GM23338 (cell line): ENCODE results near the gene PARP1. TPM values are rescaled to one million over a fixed set of nuclear protein-coding genes. Genes with fewer than 3 reads are reported as not detected.

Source experiments
- ATAC-seq: fragments of 200-7000 bp; cut with Tn5 transposase; 3 replicates; pipeline ENCODE4 v1.9.1; 2020
- DNase-seq: peaks from one replicate; pipeline ENCODE4 v3.0.0-alpha.2; 2015; ENCODE audit warnings: low spot score
- H2AFZ ChIP-seq: fragments of 200-600 bp; sonication (generic); 2 replicates; pipeline ENCODE4 v1.8.0; 2016; ENCODE audit warnings: antibody characterized with exemption, mild to moderate bottlenecking, moderate library complexity
- H3F3A ChIP-seq: fragments of 200-600 bp; sonication (generic); replicated peaks from 2 replicates; pipeline ENCODE4 v1.8.0; 2017; ENCODE audit warnings: antibody characterized with exemption, mixed run types, low read depth
- H3K27ac ChIP-seq: fragments of 200-600 bp; sonication (generic); 2 replicates; pipeline ENCODE4 v1.6.1; 2016; ENCODE audit warnings: low read depth
- H3K27me3 ChIP-seq: fragments of 200-600 bp; sonication (generic); 2 replicates; pipeline ENCODE4 v1.8.0; 2016; ENCODE audit warnings: mild to moderate bottlenecking, mixed run types, moderate library complexity; ENCODE audit not compliant: insufficient read depth
- H3K36me3 ChIP-seq: fragments of 200-600 bp; sonication (generic); 2 replicates; pipeline ENCODE4 v1.8.0; 2016; ENCODE audit warnings: mild to moderate bottlenecking; ENCODE audit not compliant: insufficient read depth
- H3K4me1 ChIP-seq: fragments of 200-600 bp; sonication (generic); 2 replicates; pipeline ENCODE4 v1.8.0; 2016; ENCODE audit warnings: mild to moderate bottlenecking, moderate library complexity; ENCODE audit not compliant: insufficient read depth
- H3K4me2 ChIP-seq: fragments of 200-600 bp; sonication (generic); 2 replicates; pipeline ENCODE4 v1.7.1; 2017; ENCODE audit warnings: mixed run types
- H3K4me3 ChIP-seq: fragments of 200-600 bp; sonication (generic); 2 replicates; pipeline ENCODE4 v1.6.1; 2016; ENCODE audit warnings: mixed run types
- H3K79me2 ChIP-seq: fragments of 200-600 bp; sonication (generic); replicated peaks from 2 replicates; pipeline ENCODE4 v1.8.0; 2017; ENCODE audit warnings: mild to moderate bottlenecking; ENCODE audit not compliant: insufficient read depth
- H3K9me2 ChIP-seq: fragments of 200-600 bp; sonication (generic); 2 replicates; pipeline ENCODE4 v1.8.0; 2017; ENCODE audit not compliant: insufficient read depth
- H4K20me1 ChIP-seq: fragments of 200-600 bp; sonication (generic); replicated peaks from 2 replicates; pipeline ENCODE4 v1.8.0; 2017; ENCODE audit warnings: mild to moderate bottlenecking; ENCODE audit not compliant: insufficient read depth
- H3K27ac Mint-ChIP-seq: 2 replicates; pipeline ENCODE4 v1.8.0; 2020; ENCODE audit warnings: inconsistent platforms, mild to moderate bottlenecking, moderate library complexity, mixed read lengths
- H3K27me3 Mint-ChIP-seq: 3 replicates; pipeline ENCODE4 v1.8.0; 2022; ENCODE audit warnings: low read depth, mild to moderate bottlenecking, moderate library complexity, mixed read lengths, inconsistent platforms; ENCODE audit not compliant: insufficient read depth, poor library complexity
- H3K36me3 Mint-ChIP-seq: 3 replicates; pipeline ENCODE4 v1.8.0; 2021; ENCODE audit warnings: low read depth, mild to moderate bottlenecking, inconsistent platforms, moderate library complexity, mixed read lengths
- H3K4me1 Mint-ChIP-seq: 3 replicates; pipeline ENCODE4 v1.8.0; 2020; ENCODE audit warnings: mild to moderate bottlenecking, inconsistent platforms, mixed read lengths
- H3K4me3 Mint-ChIP-seq: 3 replicates; pipeline ENCODE4 v1.8.0; 2021; ENCODE audit warnings: moderate library complexity, mild to moderate bottlenecking, inconsistent platforms, mixed read lengths
- H3K9me3 Mint-ChIP-seq: 3 replicates; pipeline ENCODE4 v1.8.0; 2020; ENCODE audit warnings: moderate library complexity, mild to moderate bottlenecking, inconsistent platforms, mixed read lengths
- CREB1 ChIP-seq: fragments of 250-450 bp; sonication (Bioruptor Pico); IDR thresholded peaks from 2 replicates; pipeline ENCODE4 v1.5.0; 2020; ENCODE audit warnings: low read depth, mild to moderate bottlenecking, moderate library complexity
- CTCF ChIP-seq, 2 experiments: fragments of 200-600 bp in 1 of 2; sonication (generic) in 1 of 2; conservative IDR thresholded peaks; 2 replicates each; pipeline versions ENCODE4 v1.5.1 to v1.6.1; 2016 to 2017; ENCODE audit warnings: antibody characterized with exemption in 2 of 2, low read depth in 2 of 2, mild to moderate bottlenecking in 2 of 2, moderate library complexity in 1 of 2
- ETS1 ChIP-seq: IDR thresholded peaks from 2 replicates; pipeline ENCODE4 v1.6.1; 2016; ENCODE audit warnings: antibody characterized with exemption
- EZH2 ChIP-seq: fragments of 200-600 bp; sonication (generic); IDR thresholded peaks from one replicate; pipeline ENCODE4 v1.8.0; 2017; ENCODE audit warnings: antibody characterized with exemption, mild to moderate bottlenecking, low read depth; ENCODE audit not compliant: unreplicated experiment
- EZH2phosphoT487 ChIP-seq: fragments of 200-600 bp; sonication (generic); IDR thresholded peaks from one replicate; pipeline ENCODE4 v1.8.1; 2018; ENCODE audit warnings: antibody characterized with exemption; ENCODE audit not compliant: unreplicated experiment
- JUNB ChIP-seq: IDR thresholded peaks from one replicate; pipeline ENCODE4 v1.6.1; 2016; ENCODE audit warnings: antibody characterized with exemption; ENCODE audit not compliant: unreplicated experiment
- NANOG ChIP-seq: IDR thresholded peaks from 2 replicates; pipeline ENCODE4 v1.6.1; 2016; ENCODE audit warnings: antibody characterized with exemption, borderline replicate concordance
- POLR2AphosphoS5 ChIP-seq: IDR thresholded peaks from 2 replicates; pipeline ENCODE4 v1.6.1; 2016; ENCODE audit warnings: antibody characterized with exemption, low read depth
- REST ChIP-seq: IDR thresholded peaks from one replicate; pipeline ENCODE4 v1.6.1; 2018; ENCODE audit warnings: antibody characterized with exemption; ENCODE audit not compliant: unreplicated experiment
- STAT1 ChIP-seq: IDR thresholded peaks from one replicate; pipeline ENCODE4 v1.6.1; 2016; ENCODE audit warnings: antibody characterized with exemption; ENCODE audit not compliant: unreplicated experiment
- ZNF114 ChIP-seq: fragments of 250-450 bp; sonication (Bioruptor Pico); IDR thresholded peaks from 2 replicates; pipeline ENCODE4 v1.5.0; 2020; ENCODE audit warnings: mild to moderate bottlenecking, moderate library complexity
- ZNF331 ChIP-seq: fragments of 250-450 bp; sonication (Bioruptor Pico); IDR thresholded peaks from 2 replicates; pipeline ENCODE4 v1.5.0; 2020; ENCODE audit warnings: low read depth, mild to moderate bottlenecking, moderate library complexity
- ZNF462 ChIP-seq: fragments of 250-450 bp; sonication (Bioruptor Pico); IDR thresholded peaks from 2 replicates; pipeline ENCODE4 v1.5.0; 2020; ENCODE audit warnings: mild to moderate bottlenecking, moderate library complexity
- polyA plus RNA-seq: library from polyadenylated mRNA; unstranded; fragments of >200 nt; fragmentation: Nextera tagmentation; extraction: Ambion mirVana; gene quantifications from 2 replicates; pipeline ENCODE4 v1.2.1, GENCODE V29; 2016
- total RNA-seq: library from RNA; depleted of rRNA; stranded (reverse); fragments of >200 nt; shearing (Covaris generic); gene quantifications from 2 replicates; pipeline ENCODE4 v1.2.3, GENCODE V29; 2014

PARP1 gene
- total and polyA plus RNA-seq, 2 experiments from 2014 or later: 877 to 1,082 TPM

- H2AFZ ChIP-seq: 0 out of 2 replicates have a peak overlapping the region, but pooled peaks have one; percentile 23
- H3K79me2 ChIP-seq: no peaks in the 10 kb centered on the region
- 0 out of 2 replicates have a peak, but pooled peaks cover 4% of the 10 kb centered on the region for H3K9me2 ChIP-seq
- no peak overlapping the region for H3K4me3 ChIP-seq
- H3K36me3 Mint-ChIP-seq: no peaks in the 10 kb centered on the region
- H3K4me2 ChIP-seq: no peak overlapping the region
- H4K20me1 ChIP-seq: no peaks in the 10 kb centered on the region; the same call in 1 of the 2 replicates
- peaks cover 2% of the 10 kb centered on the region for H3K27me3 Mint-ChIP-seq
- no peaks in the 10 kb centered on the region for H3K27me3 ChIP-seq
- peaks cover 7% of the 10 kb centered on the region for H3K4me1 Mint-ChIP-seq
- H3K4me3 Mint-ChIP-seq: no peak overlapping the region
- no peaks in the 10 kb centered on the region; the same call in 1 of the 2 replicates for H3K4me1 ChIP-seq
- ATAC-seq (no peak), DNase-seq (no peak)
- no peaks in the 10 kb centered on the region for H3K36me3 ChIP-seq
- no peak overlapping the region for H3K27ac Mint-ChIP-seq
- TF ChIP-seq REST: no peak
- no peak for TF ChIP-seq ZNF114
- TF ChIP-seq CTCF (conservative IDR thresholded peaks at IDR 0.05; ENCODE audit: low read depth in 2 of 2): no peak
- TF ChIP-seq EZH2phosphoT487: no peak
- no peak for TF ChIP-seq JUNB
- no peak for TF ChIP-seq ETS1
- TF ChIP-seq CREB1 (CRISPR knock-in tag): no peak
- TF ChIP-seq ZNF462 (CRISPR knock-in tag): no peak
- no peak for TF ChIP-seq NANOG
- no peak for TF ChIP-seq POLR2AphosphoS5
- TF ChIP-seq EZH2: no peak
- no peak for TF ChIP-seq ZNF331 (CRISPR knock-in tag)
- TF ChIP-seq STAT1: no peak
- no peaks in the 10 kb centered on the region; the same call in 1 of the 2 replicates for H3F3A ChIP-seq
- H3K9me3 Mint-ChIP-seq: no peaks in the 10 kb centered on the region
- H3K27ac ChIP-seq: no peak overlapping the region
Observed at GRCh38 chr1:226349081-226349480, 58.8 kb downstream of the PARP1 start.
